Progenitor cell of endocrine pancreas (in vitro differentiated cells): ENCODE measurements around the gene DBN1. TPM values are rescaled to one million over a fixed set of nuclear protein-coding genes. Genes with fewer than 3 reads are reported as not detected.
A peak's percentile ranks its signal among the peaks of the same experiment; 100 is the strongest.

Experiments
- DNase-seq: peaks from one replicate; pipeline ENCODE4 v3.0.0; 2021; ENCODE audit warnings: low spot score; ENCODE audit not compliant: unreplicated experiment
- H3K27ac Mint-ChIP-seq: 2 replicates; pipeline ENCODE4 v1.8.0; 2021; ENCODE audit warnings: mild to moderate bottlenecking, moderate library complexity, mixed read lengths
- H3K27me3 Mint-ChIP-seq: 2 replicates; pipeline ENCODE4 v1.8.0; 2021; ENCODE audit warnings: mixed read lengths
- H3K36me3 Mint-ChIP-seq: 2 replicates; pipeline ENCODE4 v1.8.0; 2022; ENCODE audit warnings: mixed read lengths; ENCODE audit not compliant: insufficient read depth
- H3K4me1 Mint-ChIP-seq: 2 replicates; pipeline ENCODE4 v1.8.0; 2021; ENCODE audit warnings: low read depth, mixed read lengths
- H3K4me3 Mint-ChIP-seq: 2 replicates; pipeline ENCODE4 v1.8.0; 2021; ENCODE audit warnings: low read depth, mild to moderate bottlenecking, moderate library complexity, mixed read lengths
- H3K9me3 Mint-ChIP-seq: 2 replicates; pipeline ENCODE4 v1.8.0; 2021; ENCODE audit warnings: low read depth, mixed read lengths
- CTCF ChIP-seq: fragments of 200-600 bp; sonication (generic); IDR thresholded peaks from one replicate; pipeline ENCODE4 v1.5.0; 2021; ENCODE audit warnings: antibody characterized with exemption, mild to moderate bottlenecking; ENCODE audit not compliant: unreplicated experiment
- total RNA-seq: library from RNA; stranded (reverse); gene quantifications from 2 replicates; pipeline ENCODE4 v1.2.1, GENCODE V29; 2021

Gene DBN1
- total RNA-seq, 1 donor from 2014 or later = 396 TPM

- no peak overlapping the region for H3K4me3 Mint-ChIP-seq
- H3K27ac Mint-ChIP-seq = no peak overlapping the region
- H3K9me3 Mint-ChIP-seq = no peaks in the 10 kb centered on the region
- peaks cover 14% of the 10 kb centered on the region for H3K4me1 Mint-ChIP-seq
- DNase-seq = no peak
- peaks cover 10% of the 10 kb centered on the region for H3K36me3 Mint-ChIP-seq
- TF ChIP-seq CTCF = no peak
- peaks cover 12% of the 10 kb centered on the region for H3K27me3 Mint-ChIP-seq
Observed at GRCh38 chr5:177493795-177494345, 20.4 kb upstream of the DBN1 start.

DNA sequence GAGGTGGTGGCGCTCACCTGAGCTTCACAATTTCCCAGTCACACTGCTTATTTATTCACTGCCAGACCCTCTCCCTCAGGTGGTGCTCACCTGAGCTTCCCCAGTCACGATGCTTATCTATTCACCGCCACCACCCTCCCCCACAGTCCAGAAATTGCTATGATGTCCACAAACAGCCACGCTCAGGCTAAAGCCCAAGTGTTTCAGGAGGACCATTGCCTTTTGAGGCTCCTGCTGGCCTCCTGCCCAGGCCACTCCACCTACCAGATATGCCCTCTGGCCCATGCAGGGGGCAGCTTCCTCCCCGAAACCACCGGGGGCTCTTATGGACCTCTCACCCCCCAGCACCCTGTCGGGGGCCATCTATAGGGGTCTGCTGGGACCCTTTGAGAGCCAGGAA lies 19.4 kb upstream of the DBN1 start:
- H3K4me1 Mint-ChIP-seq = peaks cover 8% of the 10 kb centered on the region
- no peak overlapping the region for H3K4me3 Mint-ChIP-seq
- peaks cover 2% of the 10 kb centered on the region for H3K27me3 Mint-ChIP-seq
- no peak for TF ChIP-seq CTCF
- H3K9me3 Mint-ChIP-seq = no peaks in the 10 kb centered on the region
- H3K36me3 Mint-ChIP-seq = peaks cover 15% of the 10 kb centered on the region
- no peak for DNase-seq
- H3K27ac Mint-ChIP-seq = peak overlapping the region; percentile 41

GRCh38 chr5:177491983-177492746 lies 18.7 kb upstream of the DBN1 start:
- Mint-ChIP-seq H3K27me3 (no peaks in the 10 kb centered on the region), H3K27ac (peak overlapping the region; percentile 41), H3K4me3 (no peak overlapping the region), H3K9me3 (no peaks in the 10 kb centered on the region), H3K4me1 (peaks cover 7% of the 10 kb centered on the region), H3K36me3 (peaks cover 16% of the 10 kb centered on the region)
- no peak for TF ChIP-seq CTCF
- DNase-seq = no peak

DNA sequence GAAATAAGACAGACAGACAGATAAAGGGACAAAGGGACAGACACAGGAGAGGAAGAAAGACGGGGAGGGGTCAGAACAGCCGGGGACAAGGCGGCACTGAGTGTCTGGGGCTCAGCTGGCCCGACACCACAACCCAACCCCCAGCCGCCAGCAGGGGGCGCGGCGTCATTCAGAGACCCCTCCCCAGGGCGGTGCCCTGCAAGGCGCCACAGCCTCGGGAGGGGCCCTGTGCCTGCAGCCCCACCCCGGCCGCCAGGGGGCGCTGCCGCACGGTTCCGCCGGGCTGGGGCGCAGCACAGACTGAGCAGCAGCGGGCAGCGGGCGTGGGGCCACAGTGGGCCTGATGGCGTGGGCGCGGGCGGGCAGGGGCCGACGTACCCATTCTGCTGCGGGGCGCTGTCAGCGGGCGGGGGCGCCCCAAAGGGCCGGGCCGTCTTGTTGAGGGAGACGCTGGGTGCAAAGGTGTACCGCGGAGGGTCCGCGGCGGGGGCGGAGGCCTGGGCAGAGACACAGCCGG lies 18.1 kb upstream of the DBN1 start:
- peak; percentile 73 for TF ChIP-seq CTCF
- H3K27me3 Mint-ChIP-seq = no peaks in the 10 kb centered on the region
- DNase-seq = peak; percentile 60
- peaks cover 18% of the 10 kb centered on the region for H3K36me3 Mint-ChIP-seq
- no peak overlapping the region for H3K4me3 Mint-ChIP-seq
- peaks cover 7% of the 10 kb centered on the region for H3K4me1 Mint-ChIP-seq
- H3K9me3 Mint-ChIP-seq = no peaks in the 10 kb centered on the region
- H3K27ac Mint-ChIP-seq = no peak overlapping the region

- Mint-ChIP-seq H3K36me3 (peaks cover 18% of the 10 kb centered on the region), H3K4me1 (peaks cover 3% of the 10 kb centered on the region), H3K27ac (no peak overlapping the region), H3K4me3 (no peak overlapping the region), H3K27me3 (no peaks in the 10 kb centered on the region), H3K9me3 (no peaks in the 10 kb centered on the region)
- no peak for DNase-seq
- no peak for TF ChIP-seq CTCF
Observed at GRCh38 chr5:177490992-177491391, 17.6 kb upstream of the DBN1 start.
